WERI-Rb-1 (cell line): ENCODE data around the gene CDKN3.

Experiments used
- DNase-seq: peaks from one replicate; pipeline ENCODE4 v3.0.0-alpha.2; 2020
- H3K27ac ChIP-seq: fragments of 250-450 bp; sonication (Bioruptor Pico); 2 replicates; pipeline ENCODE4 v1.5.1; 2020; ENCODE audit warnings: mild to moderate bottlenecking, moderate library complexity
- H3K27me3 ChIP-seq: fragments of 250-450 bp; sonication (Bioruptor Pico); 2 replicates; pipeline ENCODE4 v1.5.1; 2021; ENCODE audit warnings: mild to moderate bottlenecking, low read depth, moderate library complexity; ENCODE audit not compliant: insufficient read depth, severe bottlenecking
- H3K36me3 ChIP-seq: fragments of 250-450 bp; sonication (Bioruptor Pico); 2 replicates; pipeline ENCODE4 v1.5.1; 2020; ENCODE audit warnings: mild to moderate bottlenecking, moderate library complexity
- H3K4me3 ChIP-seq: 2 replicates; pipeline ENCODE4 v1.5.1; 2011; ENCODE audit warnings: low read depth, mild to moderate bottlenecking, control low read depth, low read length
- H3K9me3 ChIP-seq: fragments of 250-450 bp; sonication (Bioruptor Pico); 2 replicates; pipeline ENCODE4 v1.5.1; 2021; ENCODE audit warnings: mild to moderate bottlenecking, moderate library complexity; ENCODE audit not compliant: severe bottlenecking
- CTCF ChIP-seq: IDR thresholded peaks from 2 replicates; pipeline ENCODE4 v1.5.1; 2011; ENCODE audit warnings: low read depth, mild to moderate bottlenecking, control low read depth, inconsistent platforms, low read length

The CDKN3 gene

GRCh38 chr14:54356172-54356571 is 40.6 kb upstream of the CDKN3 start:
- peaks cover 2% of the 10 kb centered on the region for H3K27me3 ChIP-seq
- TF ChIP-seq CTCF, result no peak
- peaks cover 12% of the 10 kb centered on the region for H3K9me3 ChIP-seq
- no peak for DNase-seq
- H3K27ac ChIP-seq, result no peak overlapping the region
- no peaks in the 10 kb centered on the region for H3K36me3 ChIP-seq
- H3K4me3 ChIP-seq, result no peak overlapping the region

GRCh38 chr14:54360667-54361066 is 36.1 kb upstream of the CDKN3 start:
- no peaks in the 10 kb centered on the region for H3K36me3 ChIP-seq
- no peak overlapping the region for H3K27ac ChIP-seq
- no peak overlapping the region for H3K4me3 ChIP-seq
- H3K27me3 ChIP-seq, result peaks cover 2% of the 10 kb centered on the region
- no peak for TF ChIP-seq CTCF
- no peak for DNase-seq
- H3K9me3 ChIP-seq, result no peaks in the 10 kb centered on the region

- Histone ChIP-seq H3K4me3 (no peak overlapping the region), H3K36me3 (no peaks in the 10 kb centered on the region), H3K9me3 (no peaks in the 10 kb centered on the region), H3K27me3 (no peaks in the 10 kb centered on the region), H3K27ac (no peak overlapping the region)
- no peak for TF ChIP-seq CTCF
- DNase-seq, result no peak
Measured at GRCh38 chr14:54362089-54362504, 34.7 kb upstream of the CDKN3 start.

- H3K9me3 ChIP-seq, result no peaks in the 10 kb centered on the region
- H3K4me3 ChIP-seq, result no peak overlapping the region
Measured at GRCh38 chr14:54362759-54363437, 33.9 kb upstream of the CDKN3 start.

GRCh38 chr14:54364555-54365415 is 32.0 kb upstream of the CDKN3 start:
- Histone ChIP-seq H3K27me3 (no peaks in the 10 kb centered on the region), H3K4me3 (no peak overlapping the region), H3K27ac (no peak overlapping the region), H3K9me3 (no peaks in the 10 kb centered on the region), H3K36me3 (no peaks in the 10 kb centered on the region)
- DNase-seq, result no peak
- TF ChIP-seq CTCF, result no peak

More at GRCh38 chr14:54362759-54363437, 33.9 kb upstream of the CDKN3 start:
- Histone ChIP-seq H3K27ac (no peak overlapping the region), H3K27me3 (no peaks in the 10 kb centered on the region), H3K36me3 (no peaks in the 10 kb centered on the region)
- DNase-seq, result no peak
- TF ChIP-seq CTCF, result no peak
